Activated naive CD4-positive, alpha-beta T cell treated with anti-CD3 and anti-CD28 coated beads, Interleukin-2, amount 50 U/mL, for 72 hours (primary cell): ENCODE data around the gene ACP6. TPM values are rescaled to one million over a fixed set of nuclear protein-coding genes. Genes with fewer than 3 reads are reported as not detected.
A peak's percentile ranks its signal among the peaks of the same experiment; 100 is the strongest.
"Not testable (repeated sequence)": the region's sequence is repeated elsewhere in the genome, so short reads cannot be mapped to it uniquely, and the experiment has no call there.

Experiments used
- ATAC-seq, 2 donors: fragments of 150-1000 bp; cut with Tn5 transposase; 2 replicates each; pipeline ENCODE4 v1.10.0; 2021; ENCODE audit warnings: mild to moderate bottlenecking in 2 of 2, moderate library complexity in 2 of 2
- DNase-seq, 2 donors: peaks; one replicate each; pipeline ENCODE4 v3.0.0; 2021 to 2022; ENCODE audit warnings: low spot score in 2 of 2
- H3K27ac Mint-ChIP-seq, 2 donors: one replicate each; pipeline ENCODE4 v1.8.0; 2022; ENCODE audit warnings: mild to moderate bottlenecking in 2 of 2, mixed read lengths in 2 of 2
- H3K36me3 Mint-ChIP-seq, 2 donors: one replicate each; pipeline ENCODE4 v1.8.0; 2022; ENCODE audit warnings: mixed read lengths in 2 of 2
- H3K9me3 Mint-ChIP-seq, 2 donors: one replicate each; pipeline ENCODE4 v1.8.0; 2022; ENCODE audit warnings: mixed read lengths in 2 of 2
- total RNA-seq, 2 donors: library from RNA; stranded (reverse); gene quantifications; one replicate each; pipeline ENCODE4 v1.2.3, GENCODE V29; 2022

Gene ACP6
- 10 to 100 TPM in 1 of 2 donors, 1 to 10 TPM in 1; 9.0 to 19.6 TPM for total RNA-seq

DNA sequence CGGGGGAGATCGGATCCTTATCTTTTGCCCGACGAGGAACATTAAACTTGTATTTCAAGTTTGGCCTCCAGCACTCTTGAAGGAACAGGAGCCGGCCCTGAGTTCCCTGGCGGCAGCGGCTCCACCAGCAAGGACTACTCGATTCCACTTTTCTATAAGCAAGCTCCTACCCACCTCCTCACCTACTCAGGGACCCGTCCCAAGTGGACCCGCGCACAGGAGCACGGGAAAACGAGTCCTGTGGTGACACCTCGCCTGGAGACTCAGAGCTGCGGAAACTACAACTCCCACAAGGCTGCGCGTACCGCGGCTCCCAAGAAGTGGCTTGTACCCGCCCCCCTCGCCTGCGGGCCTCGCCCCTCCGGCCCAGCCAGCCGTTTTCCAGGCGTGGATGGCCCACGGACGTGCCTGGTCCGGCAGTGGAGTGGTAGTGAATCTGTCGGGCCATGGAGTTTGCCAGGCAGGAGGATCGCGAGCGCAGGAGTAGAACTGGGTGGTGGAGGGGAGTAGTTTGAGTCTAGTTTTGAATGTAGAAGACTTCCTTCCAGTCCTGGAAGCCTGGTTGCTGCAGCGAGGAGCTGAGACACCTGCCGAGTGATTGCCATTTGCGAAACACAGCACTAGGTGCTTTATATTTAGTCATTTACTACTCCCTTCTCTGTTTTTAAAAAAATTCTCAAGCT lies at the start of gene ACP6:
Gene ACP6 (minus strand): TSS at position 206 of the 683 bp plus-strand sequence. CDS start 476 bp downstream, outside the sequence.
- ATAC-seq (peak; percentile 97 to 98), DNase-seq (peak; percentile 85 to 91)
- no peaks in the 10 kb centered on the region for H3K9me3 Mint-ChIP-seq
- no peaks in the 10 kb centered on the region for H3K36me3 Mint-ChIP-seq
- H3K27ac Mint-ChIP-seq = peak within 1 kb of the TSS; percentile 74 to 90

DNA sequence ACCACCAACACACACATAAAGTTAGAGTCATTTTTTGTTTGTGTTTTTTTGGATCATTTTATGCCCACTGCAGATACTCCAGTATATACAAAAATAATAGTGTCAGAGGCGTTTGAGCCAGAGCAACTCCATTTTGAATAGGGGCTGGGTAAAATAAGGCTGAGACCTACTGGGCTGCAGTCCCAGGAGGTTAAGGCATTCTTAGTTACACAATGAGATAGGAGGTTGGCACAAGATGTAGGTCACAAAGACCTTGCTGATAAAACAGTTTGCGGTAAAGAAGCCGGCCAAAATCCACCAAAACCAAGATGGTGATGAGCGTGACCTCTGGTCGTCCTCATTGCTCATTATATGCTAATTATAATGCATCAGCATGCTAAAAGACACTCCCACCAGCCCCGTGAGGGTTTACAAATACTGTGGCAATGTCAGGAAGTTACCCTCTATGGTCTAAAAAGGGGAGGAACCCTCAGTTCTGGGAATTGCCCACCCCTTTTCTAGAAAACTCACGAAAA lies 49.4 kb upstream of the ACP6 start:
- Mint-ChIP-seq H3K36me3 (peaks cover 0 to 6% of the 10 kb centered on the region in 2 donors), H3K27ac (no peak overlapping the region), H3K9me3 (peaks cover 0 to 3% of the 10 kb centered on the region in 2 donors)
- no peak for ATAC-seq
- DNase-seq = no peak

DNA sequence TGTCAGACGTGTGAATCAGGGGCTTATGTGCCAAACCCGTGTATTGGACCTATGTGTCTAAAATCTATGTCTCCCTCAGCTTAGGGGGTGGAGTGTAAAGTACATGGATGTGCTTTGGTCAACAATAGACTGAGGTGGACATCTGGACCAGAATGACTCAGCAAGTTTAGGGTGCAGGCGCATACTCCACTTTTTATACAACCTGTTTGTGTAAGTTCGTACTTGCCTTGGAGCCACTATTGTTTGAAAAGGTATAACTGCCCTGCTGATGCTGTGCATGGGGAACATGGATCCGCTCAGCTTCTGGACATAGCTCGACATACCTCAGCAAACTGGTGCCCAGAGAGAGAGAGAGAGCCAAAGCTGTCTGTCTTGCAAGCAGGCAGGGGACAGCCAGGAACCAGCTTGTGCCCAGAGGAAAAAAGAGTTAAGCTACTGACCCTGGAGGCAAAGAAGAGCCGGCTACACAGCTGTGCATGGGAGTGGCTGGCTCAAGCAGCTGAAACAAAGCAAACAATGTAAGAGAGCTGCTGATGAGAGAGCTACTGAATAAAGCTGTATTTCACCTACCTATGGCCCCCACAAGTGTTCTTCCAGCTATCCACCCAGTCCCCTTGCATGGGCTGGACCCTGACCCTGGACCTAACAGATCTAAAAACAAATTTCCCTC lies 48.8 kb upstream of the ACP6 start:
- ATAC-seq (no peak), DNase-seq (no peak)
- Mint-ChIP-seq H3K36me3 (peaks cover 0 to 6% of the 10 kb centered on the region in 2 donors), H3K27ac (no peak overlapping the region), H3K9me3 (peaks cover 0 to 3% of the 10 kb centered on the region in 2 donors)

DNA sequence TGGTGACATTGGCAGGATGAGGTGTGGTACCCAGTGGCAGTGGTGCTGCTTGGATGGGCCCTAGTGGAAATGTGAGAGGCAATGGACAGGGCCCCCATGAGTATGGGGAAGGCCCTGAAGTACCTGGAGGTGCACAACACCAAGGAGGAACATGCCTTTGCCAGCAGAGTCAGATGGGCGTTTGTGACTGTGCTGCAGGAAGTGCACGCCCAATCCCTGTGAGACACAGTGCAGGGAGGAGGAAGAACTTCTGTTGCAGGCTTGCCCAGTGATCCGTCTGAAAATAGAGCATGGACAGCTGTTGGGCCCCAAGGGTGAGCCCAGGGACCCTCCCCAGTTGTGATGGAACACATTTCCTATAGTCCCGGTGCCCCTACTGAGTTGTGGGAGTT lies 47.4 kb upstream of the ACP6 start:
- Mint-ChIP-seq H3K27ac (no peak overlapping the region), H3K36me3 (peaks cover 0 to 6% of the 10 kb centered on the region in 2 donors), H3K9me3 (peaks cover 0 to 3% of the 10 kb centered on the region in 2 donors)
- ATAC-seq (no peak), DNase-seq (no peak)

DNA sequence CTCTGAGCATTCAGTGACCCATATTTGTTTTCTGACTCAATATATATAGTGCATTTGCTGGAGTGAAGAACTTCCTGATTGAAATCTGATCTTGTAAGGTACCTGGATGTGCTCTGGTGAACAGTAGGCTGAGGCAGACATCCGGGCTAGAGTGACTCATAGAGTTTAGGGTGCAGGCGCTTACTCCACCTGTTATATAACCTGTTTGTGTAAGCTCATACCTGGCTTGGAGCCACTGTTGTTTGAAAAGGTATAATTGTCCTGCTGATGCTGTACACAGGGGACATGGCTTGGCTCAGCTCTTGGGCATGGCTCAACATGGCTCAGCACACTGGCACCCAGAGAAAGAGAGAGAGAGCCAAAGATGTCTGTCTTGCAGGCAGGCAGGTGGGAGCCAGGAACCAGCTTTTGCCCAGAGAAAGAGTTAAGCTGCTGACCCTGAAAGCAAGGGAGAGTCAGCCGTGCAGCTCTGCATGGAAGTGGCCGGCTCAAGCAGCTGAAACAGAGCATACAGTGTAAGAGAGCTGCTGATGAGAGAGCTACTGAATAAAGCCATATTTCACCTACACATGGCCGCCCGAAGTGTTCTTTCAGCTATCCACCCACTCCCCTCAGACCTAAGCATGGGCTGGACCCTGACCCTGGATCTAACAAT lies 46.9 kb upstream of the ACP6 start:
- H3K27ac Mint-ChIP-seq = peak overlapping the region in 1 of 2 donors; percentile 77
- ATAC-seq (no peak), DNase-seq (no peak)
- H3K9me3 Mint-ChIP-seq = peaks cover 0 to 3% of the 10 kb centered on the region in 2 donors
- peaks cover 0 to 6% of the 10 kb centered on the region in 2 donors for H3K36me3 Mint-ChIP-seq

DNA sequence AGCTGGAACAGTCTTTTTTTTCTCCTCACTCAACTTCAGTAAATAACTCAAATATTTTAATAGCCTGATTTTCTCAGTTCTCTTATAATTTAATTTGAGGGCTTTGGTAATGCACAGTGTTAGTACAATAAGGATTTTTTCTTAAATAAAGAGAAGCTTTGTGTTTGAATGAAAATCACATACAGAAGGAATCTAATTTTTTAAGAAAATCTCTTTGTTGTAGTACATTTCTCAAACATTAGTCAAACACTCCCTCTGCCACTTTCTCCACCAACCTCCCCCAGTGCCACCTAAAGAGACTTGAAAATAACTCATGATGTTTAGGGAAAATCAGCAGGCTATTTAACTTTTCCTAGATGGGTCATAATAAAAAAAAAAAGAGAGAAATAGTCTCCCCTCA lies 42.3 kb upstream of the ACP6 start:
- DNase-seq (no peak), ATAC-seq (no peak)
- H3K27ac Mint-ChIP-seq = no peak overlapping the region
- no peaks in the 10 kb centered on the region for H3K36me3 Mint-ChIP-seq
- no peaks in the 10 kb centered on the region for H3K9me3 Mint-ChIP-seq

DNA sequence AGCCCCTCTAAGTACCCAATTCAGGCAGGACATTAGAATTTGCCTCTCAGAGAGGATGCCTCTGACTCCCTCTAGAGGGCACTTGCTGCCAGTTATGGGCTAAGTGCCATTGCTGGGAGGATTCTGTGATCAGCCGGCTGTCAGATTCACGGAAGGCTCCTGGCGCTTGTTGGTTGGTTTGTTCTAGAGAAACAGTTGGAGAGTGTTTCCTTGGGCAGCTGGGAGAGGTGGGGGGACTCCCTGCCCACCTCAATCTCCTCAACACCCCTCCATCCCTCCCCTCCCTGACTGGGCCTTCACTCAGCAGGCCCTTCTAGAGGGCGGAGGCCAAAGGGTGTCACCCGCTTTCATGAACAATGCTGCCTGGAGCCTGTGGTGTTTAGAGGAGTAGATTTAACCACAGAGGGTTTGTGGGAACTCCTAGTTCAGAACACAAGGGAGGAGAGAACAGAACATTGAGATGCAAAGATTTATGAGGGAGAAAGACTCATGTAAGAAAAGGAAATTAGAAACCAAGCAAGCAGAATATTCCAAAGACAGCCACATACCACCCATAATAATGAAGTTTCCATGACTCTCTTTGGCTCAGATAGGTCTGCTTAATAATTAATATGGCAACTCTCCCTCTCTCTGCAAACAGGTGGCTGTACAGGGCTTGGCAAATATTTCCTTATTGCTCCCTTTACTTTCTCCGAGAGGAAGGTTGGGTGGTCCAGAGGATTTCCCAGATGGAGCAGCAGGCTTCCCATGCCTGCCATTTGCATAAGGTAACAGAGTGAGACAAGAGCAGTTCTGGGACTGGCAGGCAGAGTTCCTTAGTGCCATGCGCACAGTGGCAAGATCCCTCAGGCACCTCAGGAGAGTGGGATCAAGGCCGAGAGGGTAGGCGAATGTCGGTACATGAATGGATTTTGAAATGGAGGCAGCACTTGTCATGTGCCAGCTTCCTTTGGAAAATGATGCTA lies 30.0 kb upstream of the ACP6 start:
- no peaks in the 10 kb centered on the region for H3K9me3 Mint-ChIP-seq
- peak overlapping the region; percentile 1 to 61 for H3K27ac Mint-ChIP-seq
- H3K36me3 Mint-ChIP-seq = no peaks in the 10 kb centered on the region
- DNase-seq (peak in 1 of 2 donors; percentile 57), ATAC-seq (peak; percentile 86 to 91)

DNA sequence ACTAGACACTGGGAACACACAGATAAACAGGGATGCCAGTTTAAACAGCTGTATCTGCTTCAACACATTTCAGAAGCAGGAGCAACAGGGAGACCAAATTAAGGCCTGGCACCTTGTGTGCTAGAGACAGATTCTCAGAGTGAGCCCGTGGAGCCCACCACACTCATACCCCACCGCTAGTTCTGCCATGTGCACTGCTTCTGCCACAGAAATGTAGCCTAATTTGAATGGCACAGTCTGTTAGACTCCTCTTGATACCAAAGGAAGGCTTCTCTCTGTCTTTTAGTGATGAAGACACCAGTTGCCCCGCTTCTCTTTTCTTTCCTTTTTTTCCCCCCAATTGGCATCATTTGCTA lies 29.3 kb upstream of the ACP6 start:
- Mint-ChIP-seq H3K9me3 (no peaks in the 10 kb centered on the region), H3K36me3 (no peaks in the 10 kb centered on the region), H3K27ac (peak overlapping the region; percentile 1 to 61)
- DNase-seq (no peak), ATAC-seq (peak; percentile 7 to 22)

DNA sequence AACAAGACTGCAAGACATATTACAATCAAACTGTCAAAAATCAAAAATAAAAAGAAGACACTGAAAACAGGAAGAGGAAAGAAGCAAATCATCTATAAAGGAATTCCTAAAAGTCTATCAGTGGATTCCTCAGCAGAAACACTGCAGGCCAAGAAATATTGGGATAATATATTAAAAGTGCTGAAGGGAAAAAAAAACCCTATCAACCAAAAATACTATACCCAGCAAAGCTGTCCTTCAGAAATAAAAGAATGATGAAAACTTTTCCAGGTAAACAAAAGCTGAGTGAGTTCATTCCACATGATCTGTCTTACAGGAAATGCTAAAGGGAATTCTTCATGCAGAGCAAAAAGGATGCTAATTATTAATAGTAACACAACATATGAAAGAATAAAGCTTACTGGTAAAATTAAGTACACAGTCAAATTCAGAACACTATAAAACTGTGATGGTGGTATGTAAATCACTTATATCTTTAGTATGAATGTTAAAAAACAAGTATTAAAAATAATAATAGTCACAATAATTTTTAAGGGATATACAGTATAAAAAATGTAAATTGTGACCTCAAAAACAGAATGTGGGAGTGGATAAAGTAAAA lies 12.9 kb upstream of the ACP6 start:
- peaks cover 17 to 24% of the 10 kb centered on the region in 2 donors for H3K9me3 Mint-ChIP-seq

DNA sequence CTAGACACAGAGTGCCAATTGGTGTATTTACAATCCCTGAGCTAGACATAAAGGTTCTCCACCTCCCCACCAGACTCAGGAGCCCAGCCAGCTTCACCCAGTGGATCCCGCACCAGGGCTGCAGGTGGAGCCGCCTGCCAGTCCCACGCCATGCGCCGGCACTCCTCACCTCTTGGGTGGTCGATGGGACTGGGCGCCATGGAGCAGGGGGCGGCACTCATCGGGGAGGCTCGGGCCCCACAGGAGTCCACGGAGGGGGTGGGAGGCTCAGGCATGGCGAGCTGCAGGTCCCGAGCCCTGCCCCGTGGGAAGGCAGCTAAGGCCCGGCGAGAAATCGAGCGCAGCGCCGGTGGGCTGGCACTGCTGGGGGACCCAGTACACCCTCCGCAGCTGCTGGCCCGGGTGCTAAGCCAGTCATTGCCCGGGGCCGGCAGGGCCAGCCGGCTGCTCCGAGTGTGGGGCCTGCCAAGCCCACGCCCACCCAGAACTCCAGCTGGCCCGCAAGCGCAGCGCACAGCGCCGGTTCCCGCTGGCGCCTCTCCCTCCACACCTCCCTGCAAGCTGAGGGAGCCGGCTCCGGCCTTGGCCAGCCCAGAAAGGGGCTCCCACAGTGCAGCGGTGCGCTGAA lies 10.4 kb upstream of the ACP6 start:
- not testable (repeated sequence) for ATAC-seq, H3K27ac Mint-ChIP-seq, DNase-seq
- Mint-ChIP-seq H3K9me3 (peaks cover 17 to 29% of the 10 kb centered on the region in 2 donors), H3K36me3 (peaks cover 19 to 24% of the 10 kb centered on the region in 2 donors)

More for the DNA sequence above, 12.9 kb upstream of the ACP6 start:
- ATAC-seq (no peak), DNase-seq (no peak)
- peaks cover 19 to 24% of the 10 kb centered on the region in 2 donors for H3K36me3 Mint-ChIP-seq
- no peak overlapping the region for H3K27ac Mint-ChIP-seq

DNA sequence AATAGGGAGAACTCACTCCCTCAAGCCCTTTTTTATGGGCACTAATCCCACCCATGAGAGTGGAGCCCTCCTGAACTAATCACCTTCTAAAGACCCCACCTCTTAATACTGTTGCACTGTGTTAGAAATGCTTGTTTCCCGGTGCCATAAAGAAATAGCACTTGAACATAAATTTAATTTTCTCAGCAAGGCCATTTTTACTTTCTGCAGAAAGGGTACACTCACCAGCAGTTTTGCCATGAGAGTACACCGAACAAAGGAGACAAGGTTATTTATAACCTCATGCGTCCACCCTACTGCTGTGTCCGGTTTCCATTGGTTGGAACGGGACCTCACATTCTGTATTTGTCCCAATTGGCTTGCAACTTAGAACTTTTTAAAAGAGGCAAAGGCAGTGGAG lies 7.4 kb upstream of the ACP6 start:
- peaks cover 7 to 20% of the 10 kb centered on the region in 2 donors for H3K9me3 Mint-ChIP-seq
- peaks cover 8 to 23% of the 10 kb centered on the region in 2 donors for H3K36me3 Mint-ChIP-seq
- not testable (repeated sequence) for DNase-seq, H3K27ac Mint-ChIP-seq, ATAC-seq

DNA sequence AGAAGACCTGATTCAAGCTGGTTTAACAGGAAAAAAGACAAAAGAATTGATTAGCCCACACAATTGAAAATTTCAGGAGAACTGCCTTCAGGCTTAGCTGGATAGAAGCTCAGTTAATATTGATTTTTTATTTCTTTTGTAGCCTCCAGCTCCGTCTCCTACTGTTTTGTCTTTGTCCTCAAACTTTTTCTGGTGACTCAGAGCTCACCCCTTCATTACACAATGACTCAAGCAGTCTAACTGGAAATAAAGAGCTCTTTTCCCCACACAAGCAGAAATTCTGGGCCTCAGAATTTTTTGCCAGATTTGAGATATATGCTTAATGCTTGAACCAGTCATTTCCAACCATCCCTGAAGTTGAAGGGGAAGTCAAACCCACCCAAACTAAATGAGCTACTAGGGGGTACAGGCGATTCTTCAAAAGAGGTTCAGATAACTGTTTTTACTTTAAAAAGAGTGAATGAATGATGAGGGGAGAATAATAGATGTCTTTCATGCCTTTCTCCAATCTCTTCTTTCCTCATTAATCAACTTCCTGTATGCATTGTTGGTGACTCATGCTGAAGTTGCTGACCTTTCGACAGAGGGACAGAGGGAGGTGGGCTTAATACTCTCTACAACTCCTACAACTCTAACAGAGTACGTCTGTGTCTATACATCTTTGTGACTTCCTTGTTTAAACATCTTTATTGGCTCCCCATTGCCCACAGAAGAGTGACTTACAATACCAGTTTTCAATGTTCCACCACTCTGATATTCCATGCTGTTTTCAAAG lies 6.2 kb upstream of the ACP6 start:
- no peak overlapping the region for H3K27ac Mint-ChIP-seq
- ATAC-seq (no peak), DNase-seq (no peak)
- peaks cover 0 to 14% of the 10 kb centered on the region in 2 donors for H3K9me3 Mint-ChIP-seq
- H3K36me3 Mint-ChIP-seq = peaks cover 0 to 16% of the 10 kb centered on the region in 2 donors

DNA sequence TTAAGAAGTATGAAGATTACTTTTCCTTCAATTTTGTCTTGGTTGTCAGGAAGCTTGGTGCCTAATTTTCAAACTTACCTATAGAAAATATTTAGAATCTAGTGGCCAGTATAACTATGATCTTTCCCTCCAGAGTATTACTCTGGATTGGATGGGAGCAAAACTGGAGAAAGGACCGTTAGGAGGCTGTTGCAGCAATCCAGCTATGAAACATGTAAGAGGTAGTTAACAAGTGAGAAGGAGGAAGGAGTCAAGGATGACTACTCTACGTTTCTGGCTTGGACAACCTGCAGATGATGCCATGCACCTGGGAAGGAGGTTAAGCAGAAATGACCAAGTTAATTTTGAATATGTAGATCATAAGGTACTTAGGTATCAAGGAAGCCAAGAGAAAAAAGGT lies 3.5 kb upstream of the ACP6 start:
- Mint-ChIP-seq H3K9me3 (peaks cover 0 to 10% of the 10 kb centered on the region in 2 donors), H3K27ac (no peak overlapping the region), H3K36me3 (peaks cover 0 to 11% of the 10 kb centered on the region in 2 donors)
- DNase-seq = no peak
- ATAC-seq = no peak

DNA sequence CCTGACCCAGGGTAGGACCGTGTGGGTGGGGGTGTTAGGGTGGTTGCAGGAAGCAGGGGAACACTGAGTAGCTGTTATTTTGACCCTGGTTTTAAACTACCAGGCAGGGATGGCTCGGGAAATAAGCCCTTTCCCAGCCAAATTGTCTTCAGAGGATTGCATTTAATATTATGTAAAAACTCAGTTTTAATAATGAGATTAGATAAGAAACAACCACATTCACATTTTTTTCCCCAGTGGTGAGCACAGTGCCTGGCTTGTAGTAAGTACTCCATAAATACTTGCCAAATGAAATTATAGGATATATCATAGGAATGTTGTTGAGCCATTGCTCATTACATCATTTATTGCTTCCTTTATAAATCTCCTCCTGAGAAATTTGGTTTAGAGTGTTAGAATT lies 3.1 kb upstream of the ACP6 start:
- Mint-ChIP-seq H3K27ac (no peak overlapping the region), H3K36me3 (peaks cover 0 to 8% of the 10 kb centered on the region in 2 donors), H3K9me3 (peaks cover 0 to 10% of the 10 kb centered on the region in 2 donors)
- ATAC-seq (no peak), DNase-seq (no peak)
